CD4-positive, alpha-beta T cell treated with Interferon alpha-2 for 1 hour (primary cell): ENCODE results near the gene SLC2A13.
"Not testable (repeated sequence)": the region's sequence is repeated elsewhere in the genome, so short reads cannot be mapped to it uniquely, and the experiment has no call there.

Experiments
- DNase-seq, 2 donors: peaks; one replicate each; pipeline ENCODE4 v3.0.0-alpha.2; 2020 to 2022

SLC2A13 gene

GRCh38 chr12:39989501-39989900, 116.4 kb downstream of the SLC2A13 start:
- DNase-seq: no peak

GRCh38 chr12:39988574-39988973, 117.3 kb downstream of the SLC2A13 start:
- DNase-seq: no peak

DNA sequence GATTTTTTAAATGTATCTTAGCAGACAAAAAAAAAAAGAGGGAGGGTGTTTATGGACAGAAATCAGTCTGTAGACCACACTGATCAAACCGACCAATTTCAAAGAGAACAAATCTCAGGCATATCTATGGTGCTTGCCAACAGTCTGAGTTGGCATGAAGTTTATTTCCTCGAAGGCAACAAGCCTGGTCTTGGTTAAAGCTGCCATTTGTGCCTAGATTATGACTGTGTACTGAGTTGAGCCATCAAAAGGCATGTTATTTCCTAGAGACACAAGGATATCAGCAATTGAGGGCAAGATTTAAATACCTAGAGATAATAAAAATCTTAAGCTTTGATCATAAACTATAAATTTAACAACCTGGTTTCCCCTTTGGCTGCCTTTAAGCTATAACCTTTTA, 119.2 kb downstream of the SLC2A13 start:
- DNase-seq: no peak

DNA sequence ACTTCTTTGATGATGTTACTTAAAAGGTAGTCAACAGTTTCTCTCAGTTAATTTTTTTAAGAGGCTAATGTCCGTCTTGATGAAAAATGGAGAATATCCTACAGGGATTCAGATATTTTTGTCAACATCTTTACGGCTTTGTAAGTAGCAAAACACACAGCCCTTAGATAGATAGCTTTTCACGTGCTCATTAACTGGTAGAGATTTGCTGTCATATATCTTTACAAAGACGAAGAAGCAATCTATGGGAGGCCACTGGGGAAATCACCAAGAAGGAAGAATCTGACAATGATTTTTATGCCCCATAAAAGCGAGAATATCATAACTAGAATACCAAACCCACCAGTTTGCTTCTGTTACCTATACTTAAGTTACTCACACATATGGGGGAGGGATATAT, 121.2 kb downstream of the SLC2A13 start:
- no peak for DNase-seq

GRCh38 chr12:39975374-39975918, 130.4 kb downstream of the SLC2A13 start:
- DNase-seq: no peak

DNA sequence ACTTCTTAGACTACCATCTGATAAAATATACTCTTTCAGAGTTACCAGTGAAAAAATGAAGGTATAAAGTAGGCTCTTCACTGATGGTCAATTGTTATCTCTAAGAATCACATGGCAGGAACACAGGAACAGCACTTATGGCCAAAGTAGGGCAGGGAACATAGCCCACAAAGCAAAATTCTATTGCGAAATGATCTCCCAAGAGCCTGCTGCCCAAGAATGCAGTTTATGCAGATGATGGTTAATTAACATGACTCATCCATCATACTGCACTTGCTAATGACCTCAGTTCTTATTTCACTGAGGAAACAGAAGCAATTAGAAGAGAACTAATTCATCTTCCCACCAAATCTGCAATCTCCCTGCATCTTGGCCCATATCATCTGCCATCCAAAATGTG, 133.8 kb downstream of the SLC2A13 start:
- no peak for DNase-seq

DNA sequence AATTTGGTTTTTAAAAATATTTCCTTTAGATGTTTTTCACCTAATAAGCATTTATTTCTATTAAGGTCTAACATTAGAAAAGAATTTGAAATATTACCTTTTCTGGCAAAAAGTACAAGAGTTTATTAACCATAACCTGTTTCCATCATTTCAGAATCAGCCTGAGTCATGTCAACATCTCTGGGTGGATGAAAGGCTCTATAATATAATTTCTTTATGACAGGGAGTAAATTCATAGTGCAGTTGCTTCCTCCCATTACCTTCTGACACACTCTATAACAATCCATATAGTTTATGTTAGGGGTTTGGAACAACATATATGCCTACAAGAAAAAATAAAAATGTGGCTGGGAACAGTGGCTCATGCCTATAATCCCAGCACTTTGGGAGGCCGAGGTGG, 134.5 kb downstream of the SLC2A13 start:
- no peak for DNase-seq

- no peak for DNase-seq
Measured at GRCh38 chr12:39966721-39967120, 139.2 kb downstream of the SLC2A13 start.

GRCh38 chr12:39966256-39966655, 139.6 kb downstream of the SLC2A13 start:
- DNase-seq: no peak

GRCh38 chr12:39959467-39959866, 146.4 kb downstream of the SLC2A13 start:
- no peak for DNase-seq

- no peak for DNase-seq
Measured at GRCh38 chr12:39959031-39959430, 146.8 kb downstream of the SLC2A13 start.

DNA sequence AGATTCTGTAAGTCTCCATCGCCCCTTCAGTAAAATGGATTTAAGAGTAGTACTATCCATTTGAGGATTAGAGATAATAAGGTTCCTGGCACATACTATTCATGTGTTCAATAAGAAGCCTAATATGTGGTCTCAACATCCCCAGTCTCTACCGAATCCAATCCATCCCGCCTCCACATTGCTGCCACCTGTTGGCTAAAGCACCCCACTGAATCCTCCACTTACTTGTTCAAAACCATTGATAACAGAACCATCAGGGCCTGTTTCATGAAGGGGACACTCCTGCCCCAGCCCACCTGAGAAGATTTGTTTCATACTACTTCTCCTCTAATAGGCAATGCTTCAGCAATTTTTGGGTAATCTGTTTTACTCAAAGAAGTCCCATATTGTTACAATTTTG, 147.5 kb downstream of the SLC2A13 start:
- peak in 1 of 2 donors; percentile 2 for DNase-seq

- DNase-seq: no peak
Measured at GRCh38 chr12:39956725-39957124, 149.2 kb downstream of the SLC2A13 start.

DNA sequence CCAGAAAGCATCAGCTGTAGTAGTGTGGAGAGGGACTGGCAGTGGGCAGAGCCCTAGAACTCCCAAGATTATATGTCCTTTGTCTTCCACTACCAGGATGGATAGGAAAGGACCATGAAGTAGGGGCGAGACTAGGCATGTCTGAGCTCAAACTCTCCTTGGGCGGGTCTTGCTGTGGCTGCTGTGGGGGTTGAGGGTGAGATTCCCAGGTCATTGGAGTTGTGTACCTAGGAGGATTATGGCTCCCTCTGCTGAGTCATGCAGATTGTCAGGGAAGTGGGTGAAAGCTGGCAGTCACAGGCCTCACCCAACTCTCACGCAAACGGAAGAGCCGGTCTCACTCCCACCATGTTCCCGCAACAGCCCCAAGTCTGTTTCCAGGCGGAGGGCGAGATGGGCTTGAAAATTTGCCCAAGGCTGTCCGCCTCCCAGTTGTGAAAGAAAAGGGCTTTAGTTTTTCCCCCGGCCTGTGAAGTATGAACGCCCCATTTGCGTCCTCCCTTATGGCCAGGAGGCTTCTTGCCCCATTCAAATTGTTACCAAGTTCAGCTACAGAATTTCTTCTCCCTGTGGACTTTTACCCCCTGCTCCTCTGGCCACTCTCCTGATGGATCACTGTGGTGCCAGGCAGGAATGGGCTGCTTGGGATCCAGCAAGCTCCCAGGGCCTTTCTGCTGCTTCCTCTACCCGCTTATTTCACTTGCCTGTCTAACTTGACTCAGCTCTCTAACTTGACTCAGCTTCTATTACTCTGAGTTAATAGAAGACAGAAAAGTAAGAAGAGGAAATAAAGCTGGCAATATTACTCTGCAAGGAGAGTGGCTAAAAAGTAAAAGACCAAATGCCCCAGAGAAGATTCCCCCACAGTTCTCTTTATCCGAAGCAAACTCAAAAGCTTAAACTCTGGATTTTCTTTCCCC, 159.3 kb downstream of the SLC2A13 start:
- DNase-seq: no peak

DNA sequence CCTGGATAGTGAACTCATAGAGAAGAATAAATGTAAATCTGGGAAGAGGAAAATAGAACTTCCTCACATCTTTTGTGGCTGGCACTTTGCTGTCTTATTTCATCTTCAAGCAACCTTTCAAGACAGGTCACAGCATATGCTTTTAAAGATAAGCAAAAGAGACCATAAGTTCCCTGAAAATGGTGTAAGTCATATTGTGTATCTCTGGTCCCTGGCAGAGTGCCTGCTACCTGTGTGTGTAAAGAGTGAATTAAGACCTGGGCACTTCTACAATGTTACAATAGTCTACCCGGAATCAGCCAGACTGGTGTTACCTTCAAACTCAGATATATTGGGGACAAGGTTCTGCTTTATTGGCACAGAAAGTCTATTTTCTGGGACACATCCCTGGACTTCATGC, 168.8 kb downstream of the SLC2A13 start:
- DNase-seq: no peak

DNA sequence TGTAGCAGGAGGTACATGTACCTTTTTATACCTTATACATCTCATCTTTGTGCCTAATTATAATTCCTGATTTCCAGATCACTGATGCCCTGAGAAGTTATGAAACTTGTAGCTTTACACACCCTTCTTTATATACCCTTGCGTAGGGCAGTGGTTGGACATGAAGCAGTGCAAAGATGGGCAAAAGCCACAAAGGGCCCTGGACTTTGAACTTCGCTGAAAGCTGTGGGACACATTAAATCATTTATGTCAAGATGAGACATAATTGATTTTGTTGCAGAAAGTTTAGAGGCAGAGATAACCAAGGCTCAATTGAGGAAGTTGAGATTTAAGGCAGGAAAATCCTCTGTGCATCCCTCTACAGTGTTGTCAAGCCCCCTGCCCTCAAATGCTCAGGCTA, 170.0 kb downstream of the SLC2A13 start:
- no peak for DNase-seq

DNA sequence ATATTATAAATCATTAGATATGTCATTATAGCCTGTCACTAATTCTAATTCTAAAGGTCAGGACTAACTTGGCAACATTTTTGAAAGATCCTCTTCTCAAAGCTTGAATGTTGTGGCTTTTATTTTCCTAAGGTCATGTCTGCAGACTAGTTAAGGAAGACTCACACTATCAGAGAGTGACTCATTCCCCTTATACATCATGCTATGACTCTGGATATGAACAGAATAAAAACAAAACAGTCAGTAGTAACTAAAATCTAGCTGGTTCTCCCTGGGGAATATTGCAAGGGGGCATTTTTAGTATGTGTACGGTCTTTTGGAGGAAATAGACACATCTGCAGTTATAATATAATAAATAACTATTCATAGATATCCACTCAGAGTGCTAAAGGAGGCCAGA, 170.6 kb downstream of the SLC2A13 start:
- no peak for DNase-seq

DNA sequence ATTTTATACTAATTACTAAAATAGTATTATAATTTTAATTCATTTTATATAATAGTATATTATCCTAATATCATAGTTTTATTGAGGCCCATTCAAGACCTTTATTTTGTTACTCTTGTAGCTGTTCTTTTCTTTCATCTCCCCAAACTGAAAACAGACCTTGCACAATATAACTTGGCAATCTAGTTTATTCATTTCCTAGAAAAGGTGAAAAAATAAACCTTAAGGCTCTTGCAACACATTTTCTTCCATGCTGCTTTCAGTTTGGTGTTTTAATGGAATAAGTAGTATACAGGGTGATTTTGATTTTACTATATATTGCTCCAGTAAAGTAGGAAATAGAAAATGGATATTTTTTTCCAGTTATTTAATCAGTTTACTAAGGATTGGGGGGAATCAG, 174.0 kb downstream of the SLC2A13 start:
- no peak for DNase-seq

DNA sequence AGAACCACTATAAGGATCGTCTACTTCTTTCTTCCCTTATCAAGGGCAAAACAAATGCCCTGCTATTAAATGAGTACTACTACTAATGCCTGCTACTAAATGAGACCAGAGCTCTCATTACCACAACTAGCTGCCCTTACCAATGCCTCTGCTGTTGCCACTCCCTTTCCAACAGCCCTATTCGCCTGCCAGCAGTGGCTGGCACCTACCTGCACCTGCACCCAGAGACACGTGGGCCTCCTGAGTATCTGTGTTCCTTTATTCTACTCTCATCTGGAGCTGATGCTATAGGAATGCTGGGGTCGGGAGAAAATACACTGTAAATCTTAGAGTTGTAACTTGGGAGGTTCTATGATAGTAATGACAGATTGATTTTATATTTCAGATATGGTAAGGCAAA, 174.7 kb downstream of the SLC2A13 start:
- DNase-seq: no peak

- DNase-seq: no peak
Measured at GRCh38 chr12:39930101-39930500, 175.8 kb downstream of the SLC2A13 start.

- DNase-seq: no peak
Measured at GRCh38 chr12:39928181-39928899, 177.5 kb downstream of the SLC2A13 start.

DNA sequence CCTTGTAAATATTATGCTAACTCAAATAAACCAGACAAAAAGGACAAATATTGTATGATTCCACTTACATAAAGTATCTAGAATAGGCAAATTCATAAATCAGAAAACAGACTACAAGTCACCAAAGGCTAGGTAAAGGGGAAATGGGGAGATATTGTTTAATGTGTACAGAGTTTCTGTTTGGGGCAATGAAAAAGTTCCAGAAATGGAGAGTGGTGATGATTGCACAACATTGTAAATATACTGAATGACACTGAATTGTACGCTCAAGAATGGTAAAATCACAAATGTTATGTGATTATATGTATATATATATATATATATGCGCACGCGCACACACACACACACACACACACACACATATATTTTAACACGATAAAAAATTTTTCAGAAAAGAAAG, 182.5 kb downstream of the SLC2A13 start:
- no peak for DNase-seq

DNA sequence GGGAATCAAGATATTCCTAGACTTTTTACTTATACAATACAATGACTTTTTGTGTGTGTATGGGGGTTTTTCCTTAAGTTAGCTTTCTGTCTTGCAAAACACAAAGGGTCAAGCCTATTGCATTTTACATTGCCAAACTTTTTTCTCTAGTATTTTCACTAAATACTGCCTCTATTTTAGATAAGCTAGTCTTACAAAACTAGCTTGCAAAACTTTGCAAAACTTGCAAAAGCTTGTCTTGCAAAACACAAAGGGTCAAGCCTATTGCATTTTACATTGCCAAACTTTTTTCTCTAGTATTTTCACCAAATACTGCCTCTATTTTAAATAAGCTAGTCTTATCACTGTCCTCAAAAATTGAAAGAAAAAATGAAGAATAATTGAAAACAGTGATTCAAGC, 183.3 kb downstream of the SLC2A13 start:
- DNase-seq: not testable (repeated sequence)

- DNase-seq: no peak
Measured at GRCh38 chr12:39920647-39921046, 185.2 kb downstream of the SLC2A13 start.
